ENCODE data around the gene CAPN14.

- TF ChIP-seq CTCF (IDR thresholded peaks at IDR 0.05 in 2 of 3, conservative IDR thresholded peaks at IDR 0.05 in 1 of 3; ENCODE audit: borderline replicate concordance in 1 of 3, insufficient read depth in 1 of 3, low read depth in 2 of 3, low read length in 2 of 3) (no peak), YY1 (IDR thresholded peaks at IDR 0.05; ENCODE audit: extremely low read depth, insufficient replicate concordance, low read depth, low read length) (no peak)
These were observed 92.4 kb downstream of the CAPN14 start for GRCh38 chr2:31124904-31125303.
